ENCODE data around the gene DDB1. TPM values are rescaled to one million over a fixed set of nuclear protein-coding genes. Genes with fewer than 3 reads are reported as not detected.
A peak's percentile ranks its signal among the peaks of the same experiment; 100 is the strongest.

Gene DDB1
- total RNA-seq, 4 donors from 2014 or later, result 102 to 164 (median 118) TPM

DNA sequence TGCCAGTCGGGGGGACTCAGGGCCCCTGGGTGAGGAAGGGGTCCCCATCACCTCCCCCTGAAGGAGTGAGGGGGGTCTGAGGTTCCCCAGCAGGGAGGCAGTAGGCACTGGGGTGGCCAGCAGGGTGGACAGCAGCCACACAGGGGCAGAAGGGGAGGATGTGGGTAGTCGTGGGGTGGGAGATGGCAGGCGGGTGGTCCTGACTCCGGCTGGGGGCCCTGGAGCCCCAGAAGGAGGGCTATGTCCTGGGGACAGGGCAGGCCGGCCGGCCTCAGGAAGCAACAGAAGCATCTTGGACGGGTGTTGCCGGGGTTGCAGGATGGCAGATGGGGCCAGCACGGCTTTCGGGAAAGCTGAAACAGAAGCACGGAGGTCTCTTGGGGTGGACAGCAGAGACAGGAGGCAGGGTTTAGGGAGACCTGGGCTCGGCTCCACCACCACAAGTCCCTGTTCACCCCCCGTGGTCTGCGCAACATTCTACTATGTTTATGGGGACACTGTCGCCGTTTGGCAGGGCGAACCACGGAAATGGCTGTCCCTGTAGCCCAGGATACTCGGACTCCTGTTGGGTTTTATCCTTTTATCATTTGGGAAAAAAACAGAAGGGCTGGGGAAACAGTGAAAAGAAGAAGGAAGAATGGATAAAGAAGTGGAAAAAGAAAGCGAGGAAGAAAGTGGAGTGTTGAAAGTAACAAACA, 51.9 kb downstream of the DDB1 start:
- Histone ChIP-seq H3K4me3 (peak overlapping the region in 1 of 4 donors; percentile 27), H3K9me3 (no peaks in the 10 kb centered on the region), H3K27me3 (peaks cover 0 to 8% (median 0%) of the 10 kb centered on the region in 4 donors), H3K36me3 (no peaks in the 10 kb centered on the region), H3K4me1 (peaks cover 0 to 12% (median 10%) of the 10 kb centered on the region in 4 donors), H3K27ac (replicated peaks in 1 of 4) (no peak overlapping the region)
- DNase-seq (ENCODE audit: extremely low spot score), result no peak
- WGBS, result 91% methylated on average over 20 of the region's 20 CpGs
- intact Hi-C loops (cut with DNase I), result no loop called here
- TF ChIP-seq, protein P1, sequence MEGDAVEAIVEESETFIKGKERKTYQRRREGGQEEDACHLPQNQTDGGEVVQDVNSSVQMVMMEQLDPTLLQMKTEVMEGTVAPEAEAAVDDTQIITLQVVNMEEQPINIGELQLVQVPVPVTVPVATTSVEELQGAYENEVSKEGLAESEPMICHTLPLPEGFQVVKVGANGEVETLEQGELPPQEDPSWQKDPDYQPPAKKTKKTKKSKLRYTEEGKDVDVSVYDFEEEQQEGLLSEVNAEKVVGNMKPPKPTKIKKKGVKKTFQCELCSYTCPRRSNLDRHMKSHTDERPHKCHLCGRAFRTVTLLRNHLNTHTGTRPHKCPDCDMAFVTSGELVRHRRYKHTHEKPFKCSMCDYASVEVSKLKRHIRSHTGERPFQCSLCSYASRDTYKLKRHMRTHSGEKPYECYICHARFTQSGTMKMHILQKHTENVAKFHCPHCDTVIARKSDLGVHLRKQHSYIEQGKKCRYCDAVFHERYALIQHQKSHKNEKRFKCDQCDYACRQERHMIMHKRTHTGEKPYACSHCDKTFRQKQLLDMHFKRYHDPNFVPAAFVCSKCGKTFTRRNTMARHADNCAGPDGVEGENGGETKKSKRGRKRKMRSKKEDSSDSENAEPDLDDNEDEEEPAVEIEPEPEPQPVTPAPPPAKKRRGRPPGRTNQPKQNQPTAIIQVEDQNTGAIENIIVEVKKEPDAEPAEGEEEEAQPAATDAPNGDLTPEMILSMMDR (IDR thresholded peaks at IDR 0.05), result no peak
- TF ChIP-seq POLR2AphosphoS5 (IDR thresholded peaks at IDR 0.05) (no peak), POLR2A (IDR thresholded peaks at IDR 0.05; ENCODE audit: low read depth) (no peak), EP300 (IDR thresholded peaks at IDR 0.05) (no peak)

GRCh38 chr11:61279934-61280659, 52.8 kb downstream of the DDB1 start:
- TF ChIP-seq EP300 (IDR thresholded peaks at IDR 0.05) (no peak), POLR2AphosphoS5 (IDR thresholded peaks at IDR 0.05) (no peak), POLR2A (IDR thresholded peaks at IDR 0.05; ENCODE audit: low read depth) (no peak)
- TF ChIP-seq, protein P1 (IDR thresholded peaks at IDR 0.05), result no peak
- Histone ChIP-seq H3K27ac (replicated peaks in 1 of 4) (no peak overlapping the region), H3K4me3 (no peak overlapping the region), H3K27me3 (peaks cover 0 to 8% (median 0%) of the 10 kb centered on the region in 4 donors), H3K36me3 (no peaks in the 10 kb centered on the region), H3K9me3 (no peaks in the 10 kb centered on the region), H3K4me1 (peaks cover 0 to 12% (median 10%) of the 10 kb centered on the region in 4 donors)
- DNase-seq (ENCODE audit: extremely low spot score), result no peak
- intact Hi-C loops (cut with DNase I), result no loop called here
- 85% methylated on average over 12 of the region's 12 CpGs for WGBS

DNA sequence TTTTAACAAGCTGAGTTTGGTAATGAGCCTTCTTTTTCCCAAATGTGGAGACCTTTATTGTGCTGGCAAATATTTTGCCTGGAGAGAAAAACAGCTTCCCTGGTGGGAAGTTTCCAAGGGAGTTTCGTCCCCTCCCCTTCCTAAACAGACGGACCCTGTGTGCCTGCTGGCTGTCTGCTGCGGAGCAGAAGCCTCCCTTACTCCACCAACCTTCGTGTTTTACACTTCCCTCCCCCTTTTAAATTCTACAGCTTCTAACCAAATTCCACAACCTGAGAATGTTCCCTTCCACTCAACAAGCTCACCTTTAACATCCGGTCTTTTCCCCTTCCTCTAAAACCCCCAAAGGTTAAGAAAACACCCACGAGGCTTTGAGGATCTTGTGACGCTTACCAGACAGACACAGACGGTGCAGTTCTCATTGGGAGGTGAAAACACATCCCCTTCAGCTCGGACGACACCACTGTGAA, 54.9 kb downstream of the DDB1 start:
- no peak overlapping the region for H3K4me3 ChIP-seq
- intact Hi-C loops (cut with DNase I), result no loop called here
- no peaks in the 10 kb centered on the region for H3K9me3 ChIP-seq
- no peak overlapping the region for H3K27ac ChIP-seq (replicated peaks in 1 of 4)
- H3K36me3 ChIP-seq, result no peaks in the 10 kb centered on the region
- TF ChIP-seq, protein P1 (IDR thresholded peaks at IDR 0.05), result no peak
- TF ChIP-seq POLR2AphosphoS5 (IDR thresholded peaks at IDR 0.05), result no peak
- TF ChIP-seq POLR2A (IDR thresholded peaks at IDR 0.05; ENCODE audit: low read depth), result no peak
- no peak for TF ChIP-seq EP300 (IDR thresholded peaks at IDR 0.05)
- peaks cover 0 to 11% (median 0%) of the 10 kb centered on the region in 4 donors for H3K27me3 ChIP-seq
- H3K4me1 ChIP-seq, result peaks cover 0 to 12% (median 10%) of the 10 kb centered on the region in 4 donors
- WGBS, result 67% methylated on average over 10 of the region's 10 CpGs
- DNase-seq (ENCODE audit: extremely low spot score), result no peak

DNA sequence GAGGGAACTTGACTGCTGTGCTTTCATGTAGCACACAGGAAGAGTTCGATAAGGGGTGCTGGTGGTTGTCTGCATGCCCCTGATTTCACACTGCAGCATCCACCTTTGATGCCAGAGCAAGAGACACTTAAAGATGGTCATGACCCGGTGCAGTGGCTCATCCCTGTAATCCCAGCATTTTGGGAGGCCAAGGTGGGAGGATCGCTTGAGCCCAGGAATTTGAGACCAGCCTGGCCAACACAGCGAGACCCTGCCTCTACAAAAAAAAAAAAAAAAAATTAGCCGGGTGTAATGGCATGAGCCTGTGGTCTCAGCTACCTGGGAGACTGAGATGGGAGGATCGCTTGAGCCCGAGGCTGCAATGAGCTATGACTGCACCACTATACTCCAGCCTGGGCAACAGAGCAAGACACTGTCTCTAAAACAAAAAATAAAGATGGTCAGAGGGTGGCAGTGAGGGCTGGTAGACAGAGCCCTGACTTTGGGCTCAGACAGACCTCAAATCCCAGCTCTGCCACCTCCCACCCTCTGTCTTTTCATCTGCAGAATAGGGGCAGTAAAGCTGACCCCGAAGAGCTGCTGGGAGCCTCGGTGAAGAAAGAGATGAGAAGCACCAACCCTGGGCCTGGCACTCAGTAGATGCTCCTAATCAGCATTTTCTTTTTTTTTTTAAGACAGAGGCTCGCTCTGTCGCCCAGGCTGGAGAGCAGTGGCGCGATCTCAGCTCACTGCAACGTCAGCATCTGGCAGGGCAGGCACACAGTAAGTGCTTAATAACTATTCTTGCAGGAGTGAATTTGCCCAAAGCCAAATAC, 55.5 kb downstream of the DDB1 start:
- DNase-seq (ENCODE audit: extremely low spot score), result no peak
- H3K27ac ChIP-seq (replicated peaks in 1 of 4), result no peak overlapping the region
- intact Hi-C loops (cut with DNase I), result no loop called here
- no peak overlapping the region for H3K4me3 ChIP-seq
- peaks cover 0 to 13% (median 0%) of the 10 kb centered on the region in 4 donors for H3K27me3 ChIP-seq
- peaks cover 0 to 12% (median 10%) of the 10 kb centered on the region in 4 donors for H3K4me1 ChIP-seq
- TF ChIP-seq POLR2AphosphoS5 (IDR thresholded peaks at IDR 0.05) (no peak), EP300 (IDR thresholded peaks at IDR 0.05) (no peak), POLR2A (IDR thresholded peaks at IDR 0.05; ENCODE audit: low read depth) (no peak)
- TF ChIP-seq, protein P1 (IDR thresholded peaks at IDR 0.05), result no peak
- no peaks in the 10 kb centered on the region for H3K36me3 ChIP-seq
- 84% methylated on average over 14 of the region's 14 CpGs for WGBS
- H3K9me3 ChIP-seq, result no peaks in the 10 kb centered on the region

Data from esophagus muscularis mucosa (tissue), 4 donors.